ENCODE results near the gene GPR25.
A peak's percentile ranks its signal among the peaks of the same experiment; 100 is the strongest.

GRCh38 chr1:200837931-200838571 is 34.7 kb upstream of the GPR25 start:
- TF ChIP-seq POLR2AphosphoS5 (IDR thresholded peaks at IDR 0.05) (no peak), CTCF (IDR thresholded peaks at IDR 0.05) (peak; percentile 28 to 51 (median 37))

Measured in esophagus muscularis mucosa (tissue), 3 donors.